Stomach (tissue), 9 donors: ENCODE results near the gene SNX9. TPM values are rescaled to one million over a fixed set of nuclear protein-coding genes. Genes with fewer than 3 reads are reported as not detected.

Experiments used
- DNase-seq, 2 donors: peaks; one replicate each; pipeline versions ENCODE4 v3.0.0 to v3.0.0-alpha.2; 2013 to 2019
- H3K27ac ChIP-seq, 5 donors: fragments of 200-600 bp in 4 of 5; sonication (generic) in 4 of 5; one replicate each; pipeline ENCODE4 v1.5.1; 2013 to 2019; ENCODE audit warnings: mild to moderate bottlenecking in 1 of 5, moderate library complexity in 1 of 5
- H3K27me3 ChIP-seq, 3 donors: fragments of 200-600 bp; sonication (generic); one replicate each; pipeline ENCODE4 v1.5.1; 2017 to 2019; ENCODE audit warnings: mixed run types in 1 of 3
- H3K36me3 ChIP-seq, 4 donors: fragments of 200-600 bp; sonication (generic); 1 replicate in 3 of 4; 2 replicates in 1 of 4; pipeline ENCODE4 v1.5.1; 2016 to 2019
- H3K4me1 ChIP-seq, 4 donors: fragments of 200-600 bp; sonication (generic); one replicate each; pipeline ENCODE4 v1.5.1; 2016 to 2019
- H3K4me3 ChIP-seq, 4 donors: fragments of 200-600 bp; sonication (generic) in 3 of 4; one replicate each; pipeline ENCODE4 v1.5.1; 2016 to 2019; ENCODE audit warnings: mild to moderate bottlenecking in 1 of 4
- H3K9me3 ChIP-seq, 4 donors: fragments of 200-600 bp; sonication (generic); one replicate each; pipeline ENCODE4 v1.5.1; 2016 to 2019
- CTCF ChIP-seq, 7 experiments: fragments of 450-650 bp in 4 of 7; fragments of 200-600 bp in 3 of 7; sonication (generic) in 3 of 7; IDR thresholded peaks; one replicate each; pipeline ENCODE4 v1.5.1; 2016 to 2019; ENCODE audit warnings: antibody characterized with exemption in 7 of 7, control low read depth in 2 of 7, mild to moderate bottlenecking in 1 of 7
- EP300 ChIP-seq: sonication (generic); formaldehyde crosslinking; IDR thresholded peaks from one replicate; pipeline ENCODE4 v1.6.1; 2017; ENCODE audit warnings: antibody characterized with exemption
- POLR2A ChIP-seq, 4 donors: fragments of 450-650 bp; IDR thresholded peaks; one replicate each; pipeline ENCODE4 v1.6.1; 2016; ENCODE audit warnings: antibody characterized with exemption in 4 of 4, control low read depth in 2 of 4, mild to moderate bottlenecking in 1 of 4, moderate library complexity in 1 of 4
- POLR2AphosphoS5 ChIP-seq, 3 donors: sonication (generic); formaldehyde crosslinking; IDR thresholded peaks; one replicate each; pipeline ENCODE4 v1.6.1; 2016; ENCODE audit warnings: antibody characterized with exemption in 3 of 3
- WGBS, 5 donors: extraction: QIAGEN DNeasy Blood & Tissue Kit in 3 of 5; methylation state at CpG; one replicate each; pipeline versions ENCODE4 v1.1.5 to v1.1.7; 2013 to 2018; 5-methylcytosine and 5-hydroxymethylcytosine counted together
- intact Hi-C: fragments of 100-400 bp; cut with DNase I; formaldehyde crosslinking; loops from one replicate; pipeline ENCODE4 v1.15.1; 2023; ENCODE audit warnings: low total_unique reads
- polyA plus RNA-seq, 3 donors: library from polyadenylated mRNA; stranded (reverse); fragments of 200-250 nt; gene quantifications; one replicate each; pipeline ENCODE4 v1.2.3, GENCODE V29; 2013
- total RNA-seq, 5 donors: library from RNA; depleted of rRNA; stranded (reverse); fragments of >200 nt; gene quantifications; one replicate each; pipeline versions ENCODE4 v1.1.0 to v1.2.3, GENCODE V29; 2014 to 2016
- donor health status: healthy with polysubstance abuse.
- donor health status: Bipolar disorder and iron deficiency.
- donor health status: healthy.

Gene SNX9
- total and polyA plus RNA-seq, 8 donors = 21.4 to 58.7 (median 38.7) TPM

- no peaks in the 10 kb centered on the region for H3K9me3 ChIP-seq
- intact Hi-C loops = loop anchor here (10.0 kb wide), 1 partner anchor 90 kb away; no protein-coding TSS in a partner anchor
- H3K4me3 ChIP-seq = no peak overlapping the region
- no peaks in the 10 kb centered on the region for H3K36me3 ChIP-seq
- peak overlapping the region in 1 of 5 donors; percentile 38 for H3K27ac ChIP-seq
- TF ChIP-seq EP300 = no peak
- TF ChIP-seq POLR2A (IDR thresholded peaks at IDR 0.05) = no peak
- no peak for TF ChIP-seq CTCF (IDR thresholded peaks at IDR 0.05)
- DNase-seq = no peak
- peaks cover 0 to 11% (median under 1%) of the 10 kb centered on the region in 4 donors for H3K4me1 ChIP-seq
- 62 to 69% (median 65%) methylated on average over 9 of the region's 9 CpGs for WGBS, 5 donors
- no peaks in the 10 kb centered on the region for H3K27me3 ChIP-seq
Measured at GRCh38 chr6:157974341-157974894, 151.4 kb downstream of the SNX9 start.

DNA sequence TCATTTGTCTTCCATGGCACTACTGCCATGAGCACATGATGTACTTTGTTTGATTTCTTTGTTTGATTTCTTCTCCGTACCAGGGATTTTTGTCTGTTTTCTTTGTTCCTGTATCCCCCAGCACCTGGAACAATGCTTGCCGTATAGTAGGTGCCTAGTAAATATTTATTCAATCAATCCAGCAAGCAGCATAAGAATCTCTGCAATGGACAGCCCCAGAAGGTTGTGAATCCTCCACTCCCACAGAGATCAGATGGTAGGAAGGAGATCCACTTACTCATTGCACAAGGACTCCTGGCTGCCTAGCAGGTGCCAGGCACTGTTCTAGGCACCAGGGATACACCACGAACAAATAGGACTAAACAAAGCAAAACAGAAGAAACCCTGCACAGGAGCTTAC lies 151.9 kb downstream of the SNX9 start:
- intact Hi-C loops = loop anchor here (10.0 kb wide), 1 partner anchor 90 kb away; no protein-coding TSS in a partner anchor
- H3K4me3 ChIP-seq = no peak overlapping the region
- H3K27me3 ChIP-seq = no peaks in the 10 kb centered on the region
- no peaks in the 10 kb centered on the region for H3K9me3 ChIP-seq
- no peak for DNase-seq
- no peak for TF ChIP-seq POLR2A (IDR thresholded peaks at IDR 0.05)
- no peaks in the 10 kb centered on the region for H3K36me3 ChIP-seq
- WGBS, 5 donors = 47 to 64% (median 59%) methylated on average over 3 of the region's 3 CpGs
- peaks cover 0 to 11% (median 0%) of the 10 kb centered on the region in 4 donors for H3K4me1 ChIP-seq
- peak overlapping the region in 1 of 5 donors; percentile 38 for H3K27ac ChIP-seq

DNA sequence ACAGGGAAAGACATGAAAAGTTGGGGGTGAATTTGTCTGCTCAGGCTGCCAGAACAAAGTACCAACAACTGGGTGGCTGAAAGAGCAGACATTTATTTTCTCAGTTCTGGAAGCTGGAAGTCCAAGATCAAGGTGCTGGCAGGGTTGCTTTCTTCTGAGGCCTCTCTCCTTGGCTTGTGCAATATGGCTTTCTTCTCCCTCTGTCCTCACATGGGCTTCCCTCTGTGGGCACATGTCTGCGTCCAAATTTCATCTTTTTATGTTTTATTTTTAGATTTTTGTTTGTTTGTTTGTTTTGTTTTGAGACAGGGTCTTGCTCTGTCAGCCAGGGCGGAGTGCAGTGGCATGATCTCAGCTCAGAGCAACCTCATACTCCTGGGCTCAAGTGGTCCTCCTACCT lies 152.4 kb downstream of the SNX9 start:
- H3K27me3 ChIP-seq = no peaks in the 10 kb centered on the region
- no peaks in the 10 kb centered on the region for H3K36me3 ChIP-seq
- peaks cover 0 to 11% (median 2%) of the 10 kb centered on the region in 4 donors for H3K4me1 ChIP-seq
- TF ChIP-seq POLR2A (IDR thresholded peaks at IDR 0.05) = no peak
- no peak for TF ChIP-seq EP300
- no peak for TF ChIP-seq CTCF (IDR thresholded peaks at IDR 0.05)
- TF ChIP-seq POLR2AphosphoS5 (IDR thresholded peaks at IDR 0.05) = no peak
- H3K4me3 ChIP-seq = no peak overlapping the region
- intact Hi-C loops = loop anchor here (10.0 kb wide), 1 partner anchor 89 kb away; no protein-coding TSS in a partner anchor
- DNase-seq = no peak
- 86 to 92% (median 88%) methylated on average over 2 of the region's 2 CpGs for WGBS, 5 donors
- no peak overlapping the region for H3K27ac ChIP-seq
- H3K9me3 ChIP-seq = no peaks in the 10 kb centered on the region

GRCh38 chr6:157976345-157977175 lies 153.5 kb downstream of the SNX9 start:
- Histone ChIP-seq H3K27me3 (no peaks in the 10 kb centered on the region), H3K4me3 (no peak overlapping the region), H3K36me3 (no peaks in the 10 kb centered on the region), H3K27ac (no peak overlapping the region), H3K9me3 (no peaks in the 10 kb centered on the region), H3K4me1 (peaks cover 0 to 19% (median 12%) of the 10 kb centered on the region in 4 donors)
- 91 to 95% (median 93%) methylated on average over 20 to 21 of the region's 21 CpGs for WGBS, 5 donors
- TF ChIP-seq CTCF (IDR thresholded peaks at IDR 0.05) = no peak
- no peak for TF ChIP-seq POLR2A (IDR thresholded peaks at IDR 0.05)
- no peak for TF ChIP-seq EP300
- DNase-seq = no peak
- intact Hi-C loops = loop anchor here (10.0 kb wide), 1 partner anchor 88 kb away; no protein-coding TSS in a partner anchor
